NCI-H510A (cell line): Measurements from ENCODE around the gene UNC13A.

ENCODE experiments used
- DNase-seq: peaks from one replicate; lab custom pipeline; 2025; lab: John Stamatoyannopoulos, UW

UNC13A gene

DNA sequence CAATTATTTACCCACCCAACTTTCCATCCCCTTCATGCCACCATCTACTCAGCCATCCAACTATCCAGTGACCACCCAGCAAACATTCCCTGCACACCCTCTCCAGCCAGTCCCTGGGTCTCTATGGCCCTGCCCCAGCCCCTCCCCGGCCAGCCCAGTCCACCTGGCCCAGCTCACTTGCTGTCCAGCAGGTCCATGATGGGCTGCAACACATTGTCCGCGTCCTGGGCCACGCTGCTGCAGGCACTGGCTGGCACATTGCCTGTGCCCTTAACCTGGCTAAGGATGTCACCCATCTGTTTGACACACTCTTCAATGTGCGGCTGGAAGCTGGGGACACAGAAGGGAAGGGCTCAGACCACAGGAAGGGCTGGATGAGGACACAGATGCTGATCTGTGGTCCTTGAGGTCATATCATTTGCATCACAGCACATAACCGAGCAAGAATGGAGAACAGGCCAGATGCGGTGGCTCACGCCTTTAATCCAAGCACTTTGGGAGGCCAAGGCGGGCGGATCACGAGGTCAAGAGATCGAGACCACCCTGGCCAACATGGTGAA, 61.6 kb downstream of the UNC13A start:
- DNase-seq, result no peak

- DNase-seq, result no peak
These were observed 62.2 kb downstream of the UNC13A start for GRCh38 chr19:17625980-17626379.

- no peak for DNase-seq
These were observed 63.1 kb downstream of the UNC13A start for GRCh38 chr19:17625043-17625442.

GRCh38 chr19:17624314-17624991, 63.7 kb downstream of the UNC13A start:
- no peak for DNase-seq

DNA sequence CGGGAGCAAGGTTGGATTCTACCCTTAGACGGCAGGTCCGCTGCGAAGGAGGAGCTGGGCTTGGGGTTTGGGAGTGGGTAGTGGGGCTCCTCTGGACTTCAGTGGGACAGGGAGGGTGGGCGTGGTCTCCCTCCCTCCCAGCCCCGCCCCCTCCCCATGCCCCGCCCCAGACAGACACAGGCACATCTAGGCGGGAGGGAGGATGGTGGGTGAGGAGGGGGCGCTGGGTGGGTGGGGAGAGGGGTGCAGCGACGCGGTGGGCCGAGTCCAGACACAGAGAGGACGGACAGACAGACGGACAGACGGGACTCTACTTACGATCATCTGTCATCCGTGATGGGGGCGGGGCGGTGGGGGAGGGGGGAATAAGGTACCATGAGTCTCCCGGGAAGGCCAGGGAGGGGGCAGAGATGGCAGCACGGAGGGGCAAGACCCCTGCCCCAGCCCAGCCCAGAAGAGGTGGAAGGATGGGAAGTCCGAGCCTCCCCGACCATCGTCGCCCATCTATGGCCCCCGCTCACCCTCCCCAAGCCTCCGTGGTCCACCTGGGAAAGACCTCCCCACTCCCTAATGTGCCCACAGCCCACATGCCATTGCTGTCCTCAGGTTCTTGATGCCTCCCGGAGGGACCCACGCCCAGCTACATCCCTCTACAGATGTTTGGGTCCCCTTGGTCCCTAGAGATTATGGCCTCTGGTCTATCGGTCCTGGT, 64.8 kb downstream of the UNC13A start:
- no peak for DNase-seq

- DNase-seq, result no peak
These were observed 67.5 kb downstream of the UNC13A start for GRCh38 chr19:17620696-17621095.

DNA sequence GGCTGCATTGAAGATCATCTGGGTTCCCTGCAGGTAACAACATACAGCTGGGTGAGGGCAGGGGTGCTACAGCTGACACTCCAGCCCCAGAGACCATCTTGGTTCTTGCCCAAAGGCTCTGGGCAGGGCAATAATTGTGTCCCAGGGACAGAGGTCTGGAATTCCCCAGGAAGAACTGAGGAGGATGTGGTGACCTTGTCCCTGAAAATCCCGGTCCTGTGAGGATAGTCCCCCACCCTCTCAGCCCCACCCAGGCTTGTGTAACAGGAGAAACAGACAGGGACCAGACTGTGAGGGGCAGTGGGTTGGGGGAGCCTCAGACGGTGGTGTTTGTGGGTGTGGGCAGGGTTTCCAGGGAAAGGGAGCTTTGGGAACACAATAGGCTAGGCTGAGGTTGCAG, 69.2 kb downstream of the UNC13A start:
- no peak for DNase-seq

DNA sequence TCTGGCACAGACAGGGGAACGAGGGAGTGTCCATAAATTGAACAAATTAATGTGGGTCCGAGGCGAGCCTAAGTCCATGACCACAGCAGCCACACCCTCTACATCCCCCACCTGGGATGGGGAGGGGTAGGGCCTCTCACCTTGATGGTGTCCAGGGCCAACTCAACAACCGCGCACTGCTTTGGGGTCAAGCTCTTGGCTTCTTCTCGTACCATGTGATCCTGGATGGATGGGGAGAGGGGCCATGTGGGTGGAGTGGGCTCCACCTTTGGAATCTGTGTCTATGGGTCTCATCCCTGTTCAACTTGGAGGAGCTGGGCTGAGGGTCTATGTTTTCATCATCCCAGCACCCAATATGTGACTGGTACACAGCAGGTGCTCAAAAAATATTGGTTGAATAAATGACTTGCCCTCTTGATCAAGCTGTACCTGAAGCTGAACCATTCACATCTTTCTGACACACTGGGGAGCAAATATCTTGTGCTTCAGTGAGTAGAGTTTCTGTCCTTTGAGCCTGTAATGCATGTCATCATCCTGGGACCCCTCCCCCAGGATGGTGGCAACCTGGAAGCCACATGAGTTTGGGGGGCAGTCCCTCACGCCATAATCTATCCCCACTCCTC, 69.8 kb downstream of the UNC13A start:
- no peak for DNase-seq

- DNase-seq, result no peak
These were observed 70.4 kb downstream of the UNC13A start for GRCh38 chr19:17617807-17618192.

DNA sequence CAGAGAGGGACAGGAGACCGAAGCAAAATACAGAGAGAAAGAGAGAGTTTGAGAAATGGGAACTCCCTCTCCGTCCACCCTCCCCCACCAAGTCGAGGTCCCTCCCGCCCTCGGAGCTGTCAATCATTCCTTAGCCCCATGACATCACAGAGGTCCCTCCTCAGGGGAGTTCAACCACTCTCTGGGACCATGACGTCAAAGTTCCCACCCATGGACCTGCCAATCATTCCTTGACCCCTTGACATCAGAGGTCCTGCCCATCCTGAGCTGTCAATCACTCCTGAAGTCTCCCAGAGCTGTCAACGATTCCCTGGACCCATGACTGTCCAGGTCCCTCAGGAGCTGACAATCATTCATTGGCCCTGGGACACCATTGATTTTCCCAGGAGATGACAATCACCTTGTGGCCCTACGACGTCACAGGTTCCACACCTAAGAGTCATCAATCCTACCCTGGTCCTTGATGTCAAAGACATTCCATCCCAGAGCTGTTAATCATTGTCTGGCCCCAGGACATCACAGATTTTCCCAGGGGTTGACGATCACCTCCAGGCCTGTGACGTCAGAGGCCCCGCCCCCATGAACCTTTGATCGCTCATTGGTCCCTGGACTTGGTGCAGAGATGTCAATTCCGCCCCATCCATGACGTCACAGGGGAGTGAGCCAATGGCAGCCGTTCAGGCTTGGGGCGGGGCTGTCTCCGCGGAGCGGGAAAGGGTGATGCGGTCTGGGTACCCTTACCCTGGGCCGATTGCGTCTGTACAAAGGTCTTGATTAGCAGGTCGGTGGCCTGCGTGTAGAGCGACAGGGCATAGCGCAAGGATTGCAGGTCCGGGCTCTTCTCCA, 71.0 kb downstream of the UNC13A start:
- DNase-seq, result no peak

DNA sequence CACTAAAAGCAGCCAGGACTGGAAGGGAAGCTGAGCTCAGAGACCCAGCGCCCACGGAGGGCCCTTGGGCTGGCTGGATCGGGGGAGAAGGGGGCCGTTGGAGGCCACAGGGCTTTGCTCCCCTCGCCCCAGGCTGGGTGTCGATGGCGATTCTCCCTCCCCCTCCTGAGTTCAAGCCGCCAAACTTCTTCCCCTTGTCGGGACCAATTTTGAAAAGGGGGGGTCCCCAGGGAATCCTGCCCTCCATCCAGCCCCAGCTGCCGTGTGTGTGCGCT, 71.5 kb downstream of the UNC13A start:
- no peak for DNase-seq

- DNase-seq, result no peak
These were observed 72.1 kb downstream of the UNC13A start for GRCh38 chr19:17615889-17616685.

- no peak for DNase-seq
These were observed 73.7 kb downstream of the UNC13A start for GRCh38 chr19:17614476-17614875.

- DNase-seq, result no peak
These were observed 76.5 kb downstream of the UNC13A start for GRCh38 chr19:17611462-17612244.

GRCh38 chr19:17610384-17610783, 77.8 kb downstream of the UNC13A start:
- DNase-seq, result no peak

GRCh38 chr19:17607936-17608335, 80.2 kb downstream of the UNC13A start:
- no peak for DNase-seq

GRCh38 chr19:17606590-17607185, 81.5 kb downstream of the UNC13A start:
- no peak for DNase-seq

DNA sequence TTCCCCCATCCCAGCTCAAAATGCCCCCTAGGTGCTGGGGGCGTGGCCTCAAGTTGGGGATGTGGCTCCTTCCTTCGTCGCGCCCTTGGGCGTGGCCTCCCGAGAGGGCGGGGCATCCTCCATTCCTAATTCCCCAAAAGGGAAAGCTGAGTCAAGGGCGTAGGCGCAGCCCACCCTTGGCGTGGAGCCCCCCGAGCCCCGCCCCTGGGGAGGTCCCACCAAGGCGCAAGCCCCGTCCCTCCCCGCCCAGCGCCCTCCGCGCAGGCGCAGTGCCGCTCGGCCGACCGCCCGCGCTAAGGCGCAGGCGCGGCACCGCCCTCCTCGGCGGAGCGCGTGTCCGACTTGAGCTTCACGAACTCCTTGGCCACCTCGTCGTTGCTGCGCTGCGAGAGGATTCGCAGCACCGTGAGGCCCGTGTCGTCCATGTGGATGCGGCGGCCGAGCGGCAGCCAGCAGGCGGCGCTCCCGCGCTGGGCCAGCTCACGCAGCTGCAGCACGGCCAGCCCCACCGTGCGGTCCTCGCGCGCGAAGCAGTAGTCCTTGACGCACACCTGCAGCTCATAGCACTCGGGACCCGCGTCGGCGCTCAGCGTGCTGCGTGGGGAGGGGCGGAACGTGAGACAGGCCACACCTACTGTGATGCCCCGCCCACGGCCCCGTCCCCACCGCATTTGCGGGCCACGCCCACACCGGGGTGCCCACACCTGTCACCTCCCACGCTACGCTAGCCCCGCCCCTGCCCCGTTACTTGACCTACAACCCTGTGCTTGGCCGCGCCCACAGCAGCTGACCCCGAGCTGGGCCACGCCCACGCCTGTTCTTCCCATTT, 82.2 kb downstream of the UNC13A start:
- DNase-seq, result no peak

DNA sequence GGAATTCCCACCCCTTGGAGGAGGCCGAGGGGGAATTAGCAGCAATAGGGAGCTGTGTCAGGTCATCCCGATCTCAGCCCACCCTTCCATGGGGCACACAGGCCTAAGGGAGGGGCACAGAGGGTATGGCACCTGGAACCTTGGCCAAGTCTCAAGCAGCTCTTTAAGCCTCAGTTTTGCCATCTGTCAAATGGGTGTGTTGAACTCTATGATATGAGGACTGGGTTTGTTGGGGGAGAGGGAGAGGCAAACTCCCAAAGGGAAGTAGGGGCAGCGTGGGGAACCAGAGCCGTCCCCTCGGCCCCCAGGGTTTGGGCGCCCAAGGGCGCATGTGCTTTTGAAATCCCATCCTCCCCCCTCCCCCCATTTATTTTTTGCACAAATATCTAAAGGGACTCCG, 83.0 kb downstream of the UNC13A start:
- DNase-seq, result no peak
